Measurements from ENCODE around the gene CLCN6. TPM values are rescaled to one million over a fixed set of nuclear protein-coding genes. Genes with fewer than 3 reads are reported as not detected.

Gene CLCN6
- polyA plus RNA-seq, 1 donor from 2014 or later, result 12.5 TPM

DNA sequence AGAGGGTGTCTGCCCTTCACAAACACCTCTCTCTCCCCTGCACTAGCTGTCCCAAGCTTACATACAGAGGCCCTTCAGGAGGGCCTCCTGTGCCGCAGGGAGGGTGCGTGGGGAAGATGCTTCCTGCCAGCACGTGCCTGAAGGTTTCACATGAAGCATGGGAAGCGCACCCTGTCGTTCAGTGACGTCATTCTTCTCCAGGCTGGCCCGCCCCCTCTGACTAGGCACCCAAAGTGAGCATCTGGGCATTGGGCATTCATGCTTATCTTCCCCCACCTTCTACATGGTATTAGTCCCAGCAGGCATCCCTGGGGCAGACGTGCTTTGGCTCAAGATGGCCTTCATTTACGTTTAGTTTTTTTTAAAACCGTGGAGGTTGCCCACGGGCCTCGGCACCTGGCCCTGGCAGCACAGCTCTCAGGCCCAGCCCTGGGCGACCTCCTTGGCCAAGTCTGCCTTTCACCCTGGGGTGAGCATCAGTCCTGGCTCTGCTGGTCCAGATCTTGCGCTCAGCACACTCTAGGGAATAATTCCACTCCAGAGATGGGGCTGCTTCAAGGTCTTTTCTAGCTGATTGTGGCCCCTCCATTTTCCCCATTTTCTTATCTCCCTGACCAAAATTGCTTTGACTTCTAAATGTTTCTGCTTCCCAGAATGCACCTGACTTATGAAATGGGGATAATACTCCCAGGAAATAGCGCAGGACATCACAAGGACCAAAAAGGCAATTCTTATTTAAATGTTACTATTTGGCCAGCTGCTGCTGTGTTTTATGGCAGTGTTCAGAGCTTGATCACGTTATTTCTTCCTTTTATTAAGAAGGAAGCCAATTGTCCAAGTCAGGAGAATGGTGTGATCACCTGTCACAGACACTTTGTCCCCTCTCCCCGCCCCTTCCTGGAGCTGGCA, 35.5 kb downstream of the CLCN6 start:
- Histone ChIP-seq H3K4me3 (ENCODE audit: low read length) (no peak overlapping the region), H4K20me1 (ENCODE audit: insufficient read depth) (no peaks in the 10 kb centered on the region), H3K9me2 (ENCODE audit: insufficient read depth, low read length) (no peaks in the 10 kb centered on the region), H3K9me3 (ENCODE audit: low read length) (no peaks in the 10 kb centered on the region), H3K79me2 (replicated peaks; ENCODE audit: insufficient read depth, low read length) (no peaks in the 10 kb centered on the region), H3K4me2 (ENCODE audit: low read length) (no peak overlapping the region), H3K36me3 (ENCODE audit: insufficient read depth, low read length) (no peaks in the 10 kb centered on the region), H3F3A (ENCODE audit: insufficient read depth, low read length, poor library complexity, severe bottlenecking) (no peaks in the 10 kb centered on the region), H3K9ac (ENCODE audit: low read length) (no peak overlapping the region), H2AFZ (ENCODE audit: low read depth, low read length) (no peak overlapping the region), H3K27ac (ENCODE audit: low read length) (no peak overlapping the region), H3K27me3 (ENCODE audit: insufficient read depth, low read depth, low read length) (no peaks in the 10 kb centered on the region)
- TF ChIP-seq TAF1 (IDR thresholded peaks at IDR 0.05; ENCODE audit: low read depth) (no peak), EZH2 (IDR thresholded peaks at IDR 0.05; ENCODE audit: borderline replicate concordance, insufficient read depth, low read length, poor library complexity, severe bottlenecking) (no peak), POLR2AphosphoS5 (IDR thresholded peaks at IDR 0.05) (no peak), RAD21 (conservative IDR thresholded peaks at IDR 0.05) (no peak), SMC3 (conservative IDR thresholded peaks at IDR 0.05; ENCODE audit: poor library complexity) (no peak), EP300 (conservative IDR thresholded peaks at IDR 0.05; ENCODE audit: poor library complexity, severe bottlenecking) (no peak), MXI1 (conservative IDR thresholded peaks at IDR 0.05; ENCODE audit: poor library complexity, severe bottlenecking) (no peak)
- TF ChIP-seq, protein P1, sequence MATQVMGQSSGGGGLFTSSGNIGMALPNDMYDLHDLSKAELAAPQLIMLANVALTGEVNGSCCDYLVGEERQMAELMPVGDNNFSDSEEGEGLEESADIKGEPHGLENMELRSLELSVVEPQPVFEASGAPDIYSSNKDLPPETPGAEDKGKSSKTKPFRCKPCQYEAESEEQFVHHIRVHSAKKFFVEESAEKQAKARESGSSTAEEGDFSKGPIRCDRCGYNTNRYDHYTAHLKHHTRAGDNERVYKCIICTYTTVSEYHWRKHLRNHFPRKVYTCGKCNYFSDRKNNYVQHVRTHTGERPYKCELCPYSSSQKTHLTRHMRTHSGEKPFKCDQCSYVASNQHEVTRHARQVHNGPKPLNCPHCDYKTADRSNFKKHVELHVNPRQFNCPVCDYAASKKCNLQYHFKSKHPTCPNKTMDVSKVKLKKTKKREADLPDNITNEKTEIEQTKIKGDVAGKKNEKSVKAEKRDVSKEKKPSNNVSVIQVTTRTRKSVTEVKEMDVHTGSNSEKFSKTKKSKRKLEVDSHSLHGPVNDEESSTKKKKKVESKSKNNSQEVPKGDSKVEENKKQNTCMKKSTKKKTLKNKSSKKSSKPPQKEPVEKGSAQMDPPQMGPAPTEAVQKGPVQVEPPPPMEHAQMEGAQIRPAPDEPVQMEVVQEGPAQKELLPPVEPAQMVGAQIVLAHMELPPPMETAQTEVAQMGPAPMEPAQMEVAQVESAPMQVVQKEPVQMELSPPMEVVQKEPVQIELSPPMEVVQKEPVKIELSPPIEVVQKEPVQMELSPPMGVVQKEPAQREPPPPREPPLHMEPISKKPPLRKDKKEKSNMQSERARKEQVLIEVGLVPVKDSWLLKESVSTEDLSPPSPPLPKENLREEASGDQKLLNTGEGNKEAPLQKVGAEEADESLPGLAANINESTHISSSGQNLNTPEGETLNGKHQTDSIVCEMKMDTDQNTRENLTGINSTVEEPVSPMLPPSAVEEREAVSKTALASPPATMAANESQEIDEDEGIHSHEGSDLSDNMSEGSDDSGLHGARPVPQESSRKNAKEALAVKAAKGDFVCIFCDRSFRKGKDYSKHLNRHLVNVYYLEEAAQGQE (IDR thresholded peaks at IDR 0.05; ENCODE audit: borderline replicate concordance), result no peak
- TF ChIP-seq, protein P2, sequence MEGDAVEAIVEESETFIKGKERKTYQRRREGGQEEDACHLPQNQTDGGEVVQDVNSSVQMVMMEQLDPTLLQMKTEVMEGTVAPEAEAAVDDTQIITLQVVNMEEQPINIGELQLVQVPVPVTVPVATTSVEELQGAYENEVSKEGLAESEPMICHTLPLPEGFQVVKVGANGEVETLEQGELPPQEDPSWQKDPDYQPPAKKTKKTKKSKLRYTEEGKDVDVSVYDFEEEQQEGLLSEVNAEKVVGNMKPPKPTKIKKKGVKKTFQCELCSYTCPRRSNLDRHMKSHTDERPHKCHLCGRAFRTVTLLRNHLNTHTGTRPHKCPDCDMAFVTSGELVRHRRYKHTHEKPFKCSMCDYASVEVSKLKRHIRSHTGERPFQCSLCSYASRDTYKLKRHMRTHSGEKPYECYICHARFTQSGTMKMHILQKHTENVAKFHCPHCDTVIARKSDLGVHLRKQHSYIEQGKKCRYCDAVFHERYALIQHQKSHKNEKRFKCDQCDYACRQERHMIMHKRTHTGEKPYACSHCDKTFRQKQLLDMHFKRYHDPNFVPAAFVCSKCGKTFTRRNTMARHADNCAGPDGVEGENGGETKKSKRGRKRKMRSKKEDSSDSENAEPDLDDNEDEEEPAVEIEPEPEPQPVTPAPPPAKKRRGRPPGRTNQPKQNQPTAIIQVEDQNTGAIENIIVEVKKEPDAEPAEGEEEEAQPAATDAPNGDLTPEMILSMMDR (IDR thresholded peaks at IDR 0.05; ENCODE audit: poor library complexity, severe bottlenecking), result no peak

- Histone ChIP-seq H3K4me2 (ENCODE audit: low read length) (no peak overlapping the region), H3K27me3 (ENCODE audit: insufficient read depth, low read depth, low read length) (no peaks in the 10 kb centered on the region), H3K27ac (ENCODE audit: low read length) (no peak overlapping the region), H4K20me1 (ENCODE audit: insufficient read depth) (no peaks in the 10 kb centered on the region), H3K4me3 (ENCODE audit: low read length) (no peak overlapping the region), H3K9me2 (ENCODE audit: insufficient read depth, low read length) (no peaks in the 10 kb centered on the region), H3K9ac (ENCODE audit: low read length) (no peak overlapping the region), H3F3A (ENCODE audit: insufficient read depth, low read length, poor library complexity, severe bottlenecking) (no peaks in the 10 kb centered on the region), H3K9me3 (ENCODE audit: low read length) (no peaks in the 10 kb centered on the region), H2AFZ (ENCODE audit: low read depth, low read length) (no peak overlapping the region), H3K36me3 (ENCODE audit: insufficient read depth, low read length) (no peaks in the 10 kb centered on the region), H3K79me2 (replicated peaks; ENCODE audit: insufficient read depth, low read length) (no peaks in the 10 kb centered on the region)
- TF ChIP-seq EZH2 (IDR thresholded peaks at IDR 0.05; ENCODE audit: borderline replicate concordance, insufficient read depth, low read length, poor library complexity, severe bottlenecking), result no peak
- TF ChIP-seq MXI1 (conservative IDR thresholded peaks at IDR 0.05; ENCODE audit: poor library complexity, severe bottlenecking), result no peak
- TF ChIP-seq RAD21 (conservative IDR thresholded peaks at IDR 0.05), result no peak
- no peak for TF ChIP-seq EP300 (conservative IDR thresholded peaks at IDR 0.05; ENCODE audit: poor library complexity, severe bottlenecking)
- TF ChIP-seq TAF1 (IDR thresholded peaks at IDR 0.05; ENCODE audit: low read depth), result no peak
- TF ChIP-seq, protein P2 (IDR thresholded peaks at IDR 0.05; ENCODE audit: poor library complexity, severe bottlenecking), result no peak
- no peak for TF ChIP-seq POLR2AphosphoS5 (IDR thresholded peaks at IDR 0.05)
- TF ChIP-seq, protein P1 (IDR thresholded peaks at IDR 0.05; ENCODE audit: borderline replicate concordance), result no peak
- no peak for TF ChIP-seq SMC3 (conservative IDR thresholded peaks at IDR 0.05; ENCODE audit: poor library complexity)
Observed at GRCh38 chr1:11842154-11843041, 36.4 kb downstream of the CLCN6 start.
